Mucosa of descending colon (tissue), 3 donors: ENCODE results near the gene ERH. TPM values are rescaled to one million over a fixed set of nuclear protein-coding genes. Genes with fewer than 3 reads are reported as not detected.

Experiments
- ATAC-seq: fragments of 200-7000 bp; cut with Tn5 transposase; one replicate; pipeline ENCODE4 v1.9.1; 2020; ENCODE audit warnings: mild to moderate bottlenecking, moderate library complexity
- DNase-seq, 3 donors: peaks; one replicate each; pipeline ENCODE4 v3.0.0-alpha.2; 2020
- H3K36me3 ChIP-seq: fragments of 200-600 bp; one replicate; pipeline ENCODE4 v1.8.0; 2021; ENCODE audit warnings: low read depth, mild to moderate bottlenecking
- H3K4me1 ChIP-seq: fragments of 200-600 bp; one replicate; pipeline ENCODE4 v1.8.0; 2021; ENCODE audit warnings: low read depth, mild to moderate bottlenecking
- H3K4me3 ChIP-seq: fragments of 200-600 bp; one replicate; pipeline ENCODE4 v1.8.0; 2021; ENCODE audit warnings: mild to moderate bottlenecking
- H3K9me3 ChIP-seq: fragments of 200-600 bp; one replicate; pipeline ENCODE4 v1.8.0; 2021; ENCODE audit warnings: mild to moderate bottlenecking
- CTCF ChIP-seq: fragments of 200-600 bp; IDR thresholded peaks from one replicate; pipeline ENCODE4 v1.8.0; 2022; ENCODE audit warnings: antibody characterized with exemption, mild to moderate bottlenecking
- intact Hi-C, 2 donors: fragments of 100-400 bp; cut with DNase I in 1 of 2; cut with micrococcal nuclease in 1 of 2; formaldehyde crosslinking; loops; one replicate each; pipeline versions ENCODE4 v1.11.0 to v1.11.1; 2022; cut with DNase I, micrococcal nuclease
- total RNA-seq, 3 donors: library from RNA; stranded (reverse); fragmentation: NEBNext Ultra II Directional in 2 of 3; extraction: Animal tissue kit (Norgen Biotek cat#: 25700) in 2 of 3; gene quantifications; one replicate each; pipeline versions ENCODE4 v1.2.1 to v1.2.4, GENCODE V29; 2021 to 2023
- donor health status: DM: no; HTN: no; CAD: no; lungs with moderate emphysema.
- donor health status: DM: no; HTN: no; CAD: no.
- donor health status: DM: no; HTN: yes; CAD: no.

Gene ERH
- total RNA-seq, 3 donors from 2014 or later, result 107 to 144 (median 125) TPM

DNA sequence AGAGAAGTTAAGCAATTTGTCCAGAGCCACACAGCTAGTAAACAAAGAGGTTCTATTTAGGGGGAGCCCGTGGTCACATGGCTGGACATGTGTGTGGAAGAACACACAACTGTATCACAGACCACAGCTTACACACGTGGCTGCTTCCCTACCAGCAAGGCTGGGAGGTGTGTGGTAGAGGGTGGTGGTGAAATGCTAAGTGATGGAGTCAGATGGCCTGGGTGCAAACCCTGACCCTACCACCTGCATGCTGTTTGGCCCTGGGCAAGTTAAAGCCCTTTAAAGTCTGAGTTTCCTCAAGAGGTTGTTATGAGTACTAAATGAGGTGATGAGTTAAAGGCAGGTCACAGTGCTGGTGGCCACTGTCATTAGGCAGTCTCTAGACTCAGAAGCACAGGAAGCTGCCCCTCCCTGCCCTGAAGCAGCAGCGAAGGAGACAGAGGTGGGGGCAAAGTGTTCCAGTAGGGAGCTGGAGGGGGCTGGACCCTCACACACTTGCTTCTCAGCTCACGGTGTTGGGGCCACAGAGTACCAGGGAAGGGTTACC, 64.2 kb downstream of the ERH start:
- DNase-seq, result no peak
- H3K4me3 ChIP-seq, result no peak overlapping the region
- TF ChIP-seq CTCF, result no peak
- no peaks in the 10 kb centered on the region for H3K36me3 ChIP-seq
- intact Hi-C loops, result no loop called here
- H3K4me1 ChIP-seq, result no peaks in the 10 kb centered on the region
- no peak for ATAC-seq
- H3K9me3 ChIP-seq, result no peaks in the 10 kb centered on the region

GRCh38 chr14:69332782-69333395, 65.2 kb downstream of the ERH start:
- no peaks in the 10 kb centered on the region for H3K9me3 ChIP-seq
- ATAC-seq (no peak), DNase-seq (no peak)
- no peaks in the 10 kb centered on the region for H3K4me1 ChIP-seq
- TF ChIP-seq CTCF, result no peak
- intact Hi-C loops, result no loop called here
- H3K4me3 ChIP-seq, result no peak overlapping the region
- no peaks in the 10 kb centered on the region for H3K36me3 ChIP-seq

DNA sequence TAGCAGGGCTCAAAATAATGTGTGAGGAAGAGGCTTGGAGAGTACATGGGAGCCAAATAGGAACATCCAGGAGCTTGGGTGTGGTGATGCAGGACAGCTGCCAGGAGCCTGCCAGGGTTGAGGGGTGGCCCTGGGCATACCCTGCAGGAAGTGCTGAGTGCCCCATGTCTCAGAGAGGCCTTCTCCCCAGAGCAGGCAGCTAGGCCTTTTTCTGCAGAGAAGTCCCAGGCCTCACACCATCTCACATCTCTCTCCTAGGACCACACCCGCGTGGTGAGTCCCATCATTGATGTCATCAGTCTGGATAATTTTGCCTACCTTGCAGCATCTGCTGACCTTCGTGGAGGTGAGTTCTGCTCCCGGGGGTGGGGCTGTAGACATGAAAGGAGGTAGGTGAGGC, 66.9 kb downstream of the ERH start:
- DNase-seq (no peak), ATAC-seq (no peak)
- Histone ChIP-seq H3K4me3 (no peak overlapping the region), H3K9me3 (no peaks in the 10 kb centered on the region), H3K36me3 (no peaks in the 10 kb centered on the region), H3K4me1 (no peaks in the 10 kb centered on the region)
- TF ChIP-seq CTCF, result no peak
- intact Hi-C loops, result no loop called here

Other genes with a start within 250 kb of the ERH start
- gene DCAF5, start 245.2 kb downstream of the ERH start, total RNA-seq, result 10 to 100 TPM; 36.4 to 71.4 (median 46.9) TPM
- gene EXD2, start 206.8 kb downstream of the ERH start, total RNA-seq, result 10 to 100 TPM; 20.9 to 28.6 (median 27.2) TPM
- 1 to 10 TPM in 2 of 3 donors, under 1 TPM in 1; 0.87 to 6.4 (median 1.8) TPM for gene GALNT16, start 138.1 kb downstream of the ERH start, total RNA-seq
- gene SLC39A9, start 393 bp upstream of the ERH start, total RNA-seq, result 10 to 100 TPM; 52.5 to 82.9 (median 78.5) TPM
- gene PLEKHD1, start 86.4 kb upstream of the ERH start, total RNA-seq, result under 1 TPM in 2 of 3 donors, not detected in 1; 0.06 to 0.14 TPM
- not detected for gene CCDC177, start 176.6 kb upstream of the ERH start, total RNA-seq
- 10 to 100 TPM; 56.3 to 98.3 (median 95.6) TPM for gene SUSD6, start 213.3 kb upstream of the ERH start, total RNA-seq